GM12873 (cell line): ENCODE results near the gene CHST15.

Experiments used
- CTCF ChIP-seq: IDR thresholded peaks from 2 replicates; pipeline ENCODE4 v1.5.1; 2012; ENCODE audit warnings: low read depth, mild to moderate bottlenecking, moderate library complexity, low read length, control low read depth; ENCODE audit not compliant: insufficient read depth; ENCODE audit errors: missing control alignments

The CHST15 gene

GRCh38 chr10:123972481-123973401 is 120.7 kb downstream of the CHST15 start:
- TF ChIP-seq CTCF: no peak

- TF ChIP-seq CTCF: no peak
Observed at GRCh38 chr10:123970927-123971286, 122.5 kb downstream of the CHST15 start.

- no peak for TF ChIP-seq CTCF
Observed at GRCh38 chr10:123970207-123970926, 123.0 kb downstream of the CHST15 start.

GRCh38 chr10:123967626-123968243 is 125.7 kb downstream of the CHST15 start:
- TF ChIP-seq CTCF: peak; percentile 92

GRCh38 chr10:123966896-123967231 is 126.5 kb downstream of the CHST15 start:
- TF ChIP-seq CTCF: no peak

GRCh38 chr10:123965973-123966895 is 127.2 kb downstream of the CHST15 start:
- no peak for TF ChIP-seq CTCF
